BJ (cell line): ENCODE data around the gene CSF1R. TPM values are rescaled to one million over a fixed set of nuclear protein-coding genes. Genes with fewer than 3 reads are reported as not detected.

Source experiments
- CTCF ChIA-PET: fragments of 350-600 bp; formaldehyde crosslinking; extraction: SDS; loops from one replicate; lab custom pipeline; 2021; ENCODE audit warnings: antibody characterized with exemption, inconsistent platforms; lab: Yijun Ruan, JAX
- POLR2A ChIA-PET: fragments of 300-600 bp; sonication (Branson Sonifier 250); formaldehyde crosslinking; extraction: SDS; loops from one replicate; lab custom pipeline; 2021; ENCODE audit warnings: antibody characterized with exemption; lab: Charles Lee
- DNase-seq: peaks from one replicate; pipeline ENCODE4 v3.0.0-alpha.2; 2011; ENCODE audit warnings: low read depth
- H3K27me3 ChIP-seq: 2 replicates; pipeline ENCODE4 v1.6.0; 2011; ENCODE audit warnings: low read length; ENCODE audit not compliant: control insufficient read depth, insufficient read depth
- H3K36me3 ChIP-seq: 2 replicates; pipeline ENCODE4 v1.5.1; 2011; ENCODE audit warnings: low read length; ENCODE audit not compliant: control insufficient read depth, insufficient read depth
- H3K4me3 ChIP-seq: 2 replicates; pipeline ENCODE4 v1.5.1; 2011; ENCODE audit warnings: low read depth, mild to moderate bottlenecking, control low read depth, low read length
- CTCF ChIP-seq: IDR thresholded peaks from 2 replicates; pipeline ENCODE4 v1.5.1; 2011; ENCODE audit warnings: low read depth, mild to moderate bottlenecking, control low read depth, inconsistent platforms, low read length, moderate library complexity; ENCODE audit not compliant: insufficient read depth
- polyA plus RNA-seq: library from polyadenylated mRNA; depleted of rRNA; stranded (reverse); fragments of >200 nt; gene quantifications from 2 replicates; pipeline ENCODE4 v1.2.3, GENCODE V29; 2011

The CSF1R gene
- polyA plus RNA-seq, 1 experiment = 0.29 TPM

GRCh38 chr5:150124596-150124995 lies 38.2 kb upstream of the CSF1R start:
- no peak for DNase-seq
- no peak for TF ChIP-seq CTCF
- CTCF ChIA-PET = interaction anchor here (1.2 to 1.6 kb wide), 3 partner anchors 10 to 93 kb away, joined by 4 to 5 read pairs (median 4); no protein-coding TSS in a partner anchor
- Histone ChIP-seq H3K36me3 (peaks cover 85% of the 10 kb centered on the region), H3K4me3 (no peak overlapping the region), H3K27me3 (no peaks in the 10 kb centered on the region)
- POLR2A ChIA-PET = no interaction called here

- Histone ChIP-seq H3K27me3 (no peaks in the 10 kb centered on the region), H3K4me3 (no peak overlapping the region), H3K36me3 (peaks cover 85% of the 10 kb centered on the region)
- POLR2A ChIA-PET = no interaction called here
- TF ChIP-seq CTCF = no peak
- CTCF ChIA-PET = interaction anchor here (1.0 kb wide), 1 partner anchor 66 kb away, joined by 3 read pairs; the partner anchor contains the start of gene SLC6A7
- DNase-seq = no peak
These were observed 37.8 kb upstream of the CSF1R start for GRCh38 chr5:150124111-150124557.

- no peak overlapping the region for H3K4me3 ChIP-seq
- DNase-seq = no peak
- CTCF ChIA-PET = interaction anchor here (1.0 to 1.3 kb wide), 5 partner anchors 51 to 289 kb away, joined by 3 read pairs; partner anchors contain the start of gene SLC6A7
- peaks cover 88% of the 10 kb centered on the region for H3K36me3 ChIP-seq
- TF ChIP-seq CTCF = no peak
- H3K27me3 ChIP-seq = no peaks in the 10 kb centered on the region
- POLR2A ChIA-PET = no interaction called here
These were observed 37.2 kb upstream of the CSF1R start for GRCh38 chr5:150123542-150123941.

GRCh38 chr5:150122536-150123481 lies 36.5 kb upstream of the CSF1R start:
- POLR2A ChIA-PET = no interaction called here
- CTCF ChIA-PET = interaction anchor here (1.0 to 1.3 kb wide), 5 partner anchors 52 to 288 kb away, joined by 3 read pairs; partner anchors contain the start of gene SLC6A7

More at GRCh38 chr5:150122536-150123481, 36.5 kb upstream of the CSF1R start:
- no peak for DNase-seq
- H3K36me3 ChIP-seq = peaks cover 88% of the 10 kb centered on the region
- no peaks in the 10 kb centered on the region for H3K27me3 ChIP-seq
- no peak for TF ChIP-seq CTCF
- H3K4me3 ChIP-seq = no peak overlapping the region
